Measurements from ENCODE around the gene LDHB.

The LDHB gene

DNA sequence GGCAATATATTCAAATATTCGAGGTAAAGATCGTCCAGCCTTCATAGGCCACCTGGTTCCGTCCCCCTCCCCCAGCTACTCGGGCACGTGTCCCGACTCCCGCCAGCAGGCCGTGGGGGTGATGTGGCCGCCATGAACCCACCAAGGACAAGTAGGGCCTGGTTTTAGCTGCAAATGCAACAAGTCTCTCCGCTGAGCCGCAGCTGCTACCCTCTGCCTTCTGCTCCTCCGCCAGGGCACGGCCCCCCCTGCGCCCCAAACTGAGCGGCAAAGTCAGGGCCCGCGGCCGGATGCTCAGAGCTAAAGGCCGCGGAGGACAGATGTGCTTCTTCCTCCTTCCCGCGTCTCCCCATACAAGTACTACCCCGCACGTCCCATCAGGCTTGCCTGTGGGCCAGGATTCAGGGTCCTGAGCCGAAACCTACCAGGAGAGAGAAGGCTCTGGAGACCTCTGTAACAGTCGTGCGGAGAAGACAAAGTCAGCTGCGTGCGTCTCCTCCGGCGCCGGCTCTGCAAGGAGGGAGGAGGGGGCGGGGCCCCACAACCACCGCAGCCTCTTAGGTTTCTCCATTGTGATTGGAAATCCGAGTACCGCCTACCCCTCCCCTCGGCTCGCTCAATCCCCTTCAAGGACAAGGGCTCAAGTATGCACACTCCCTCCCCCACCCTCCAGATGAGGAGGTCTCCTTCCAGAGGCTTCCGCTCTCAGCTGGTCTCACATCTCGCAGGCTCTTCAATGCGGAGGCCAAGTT, at the start of gene LDHB:
TSS of gene LDHB (minus strand) at position 517 of the 752 bp plus-strand sequence. CDS start 3,171 bp downstream, outside the sequence.
- Histone ChIP-seq H3K27ac (ENCODE audit: extremely low read depth, low read depth, low read length) (peak within 1 kb of the TSS; percentile 82), H3K4me3 (ENCODE audit: low read depth, low read length) (peak within 1 kb of the TSS; percentile 98), H3K4me1 (ENCODE audit: control insufficient read depth, insufficient read depth, low read length) (no peaks in the 10 kb centered on the region), H3K36me3 (ENCODE audit: control insufficient read depth in 2 of 2, insufficient read depth in 1 of 2, low read length in 2 of 2) (peaks cover 16 to 41% of the 10 kb centered on the region in 2 experiments), H3K9me3 (ENCODE audit: control insufficient read depth, insufficient read depth, low read depth, low read length) (no peaks in the 10 kb centered on the region)
- POLR2A ChIA-PET = interaction anchor here (1.0 to 2.3 kb wide), 14 partner anchors 9 to 802 kb away, joined by 3 to 11 read pairs (median 4); partner anchors contain the start of genes GOLT1B, PYROXD1, RECQL and SPX
- CTCF ChIA-PET = interaction anchor here (0.6 to 1.0 kb wide), 4 partner anchors 23 to 420 kb away, joined by 3 to 5 read pairs (median 4); no protein-coding TSS in a partner anchor
- TF ChIP-seq ZBTB7A (tag by site-specific recombination; IDR thresholded peaks at IDR 0.05; ENCODE audit: low read depth) = no peak
- no peak for TF ChIP-seq ZNF473 (tag by site-specific recombination; IDR thresholded peaks at IDR 0.05)
- TF ChIP-seq MEIS1 (CRISPR knock-in tag; IDR thresholded peaks at IDR 0.05; ENCODE audit: borderline replicate concordance) = no peak
- TF ChIP-seq, protein P1, sequence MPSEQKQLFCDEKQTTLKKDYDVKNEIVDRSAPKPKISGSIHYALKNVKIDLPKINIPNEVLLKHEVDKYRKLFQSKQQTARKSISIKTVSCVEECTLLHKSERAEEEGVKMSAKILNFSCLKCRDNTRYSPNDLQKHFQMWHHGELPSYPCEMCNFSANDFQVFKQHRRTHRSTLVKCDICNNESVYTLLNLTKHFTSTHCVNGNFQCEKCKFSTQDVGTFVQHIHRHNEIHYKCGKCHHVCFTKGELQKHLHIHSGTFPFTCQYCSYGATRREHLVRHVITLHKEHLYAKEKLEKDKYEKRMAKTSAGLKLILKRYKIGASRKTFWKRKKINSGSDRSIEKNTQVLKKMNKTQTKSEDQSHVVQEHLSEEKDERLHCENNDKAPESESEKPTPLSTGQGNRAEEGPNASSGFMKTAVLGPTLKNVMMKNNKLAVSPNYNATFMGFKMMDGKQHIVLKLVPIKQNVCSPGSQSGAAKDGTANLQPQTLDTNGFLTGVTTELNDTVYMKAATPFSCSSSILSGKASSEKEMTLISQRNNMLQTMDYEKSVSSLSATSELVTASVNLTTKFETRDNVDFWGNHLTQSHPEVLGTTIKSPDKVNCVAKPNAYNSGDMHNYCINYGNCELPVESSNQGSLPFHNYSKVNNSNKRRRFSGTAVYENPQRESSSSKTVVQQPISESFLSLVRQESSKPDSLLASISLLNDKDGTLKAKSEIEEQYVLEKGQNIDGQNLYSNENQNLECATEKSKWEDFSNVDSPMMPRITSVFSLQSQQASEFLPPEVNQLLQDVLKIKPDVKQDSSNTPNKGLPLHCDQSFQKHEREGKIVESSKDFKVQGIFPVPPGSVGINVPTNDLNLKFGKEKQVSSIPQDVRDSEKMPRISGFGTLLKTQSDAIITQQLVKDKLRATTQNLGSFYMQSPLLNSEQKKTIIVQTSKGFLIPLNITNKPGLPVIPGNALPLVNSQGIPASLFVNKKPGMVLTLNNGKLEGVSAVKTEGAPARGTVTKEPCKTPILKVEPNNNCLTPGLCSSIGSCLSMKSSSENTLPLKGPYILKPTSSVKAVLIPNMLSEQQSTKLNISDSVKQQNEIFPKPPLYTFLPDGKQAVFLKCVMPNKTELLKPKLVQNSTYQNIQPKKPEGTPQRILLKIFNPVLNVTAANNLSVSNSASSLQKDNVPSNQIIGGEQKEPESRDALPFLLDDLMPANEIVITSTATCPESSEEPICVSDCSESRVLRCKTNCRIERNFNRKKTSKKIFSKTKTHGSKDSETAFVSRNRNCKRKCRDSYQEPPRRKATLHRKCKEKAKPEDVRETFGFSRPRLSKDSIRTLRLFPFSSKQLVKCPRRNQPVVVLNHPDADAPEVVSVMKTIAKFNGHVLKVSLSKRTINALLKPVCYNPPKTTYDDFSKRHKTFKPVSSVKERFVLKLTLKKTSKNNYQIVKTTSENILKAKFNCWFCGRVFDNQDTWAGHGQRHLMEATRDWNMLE (tag by site-specific recombination; conservative IDR thresholded peaks at IDR 0.05; ENCODE audit: low read depth) = no peak
- TF ChIP-seq, protein P2, sequence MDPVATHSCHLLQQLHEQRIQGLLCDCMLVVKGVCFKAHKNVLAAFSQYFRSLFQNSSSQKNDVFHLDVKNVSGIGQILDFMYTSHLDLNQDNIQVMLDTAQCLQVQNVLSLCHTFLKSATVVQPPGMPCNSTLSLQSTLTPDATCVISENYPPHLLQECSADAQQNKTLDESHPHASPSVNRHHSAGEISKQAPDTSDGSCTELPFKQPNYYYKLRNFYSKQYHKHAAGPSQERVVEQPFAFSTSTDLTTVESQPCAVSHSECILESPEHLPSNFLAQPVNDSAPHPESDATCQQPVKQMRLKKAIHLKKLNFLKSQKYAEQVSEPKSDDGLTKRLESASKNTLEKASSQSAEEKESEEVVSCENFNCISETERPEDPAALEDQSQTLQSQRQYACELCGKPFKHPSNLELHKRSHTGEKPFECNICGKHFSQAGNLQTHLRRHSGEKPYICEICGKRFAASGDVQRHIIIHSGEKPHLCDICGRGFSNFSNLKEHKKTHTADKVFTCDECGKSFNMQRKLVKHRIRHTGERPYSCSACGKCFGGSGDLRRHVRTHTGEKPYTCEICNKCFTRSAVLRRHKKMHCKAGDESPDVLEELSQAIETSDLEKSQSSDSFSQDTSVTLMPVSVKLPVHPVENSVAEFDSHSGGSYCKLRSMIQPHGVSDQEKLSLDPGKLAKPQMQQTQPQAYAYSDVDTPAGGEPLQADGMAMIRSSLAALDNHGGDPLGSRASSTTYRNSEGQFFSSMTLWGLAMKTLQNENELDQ (tag by site-specific recombination; IDR thresholded peaks at IDR 0.05; ENCODE audit: low read depth) = peak; percentile 57; the same call in 1 of the 2 replicates
- TF ChIP-seq, protein P3, sequence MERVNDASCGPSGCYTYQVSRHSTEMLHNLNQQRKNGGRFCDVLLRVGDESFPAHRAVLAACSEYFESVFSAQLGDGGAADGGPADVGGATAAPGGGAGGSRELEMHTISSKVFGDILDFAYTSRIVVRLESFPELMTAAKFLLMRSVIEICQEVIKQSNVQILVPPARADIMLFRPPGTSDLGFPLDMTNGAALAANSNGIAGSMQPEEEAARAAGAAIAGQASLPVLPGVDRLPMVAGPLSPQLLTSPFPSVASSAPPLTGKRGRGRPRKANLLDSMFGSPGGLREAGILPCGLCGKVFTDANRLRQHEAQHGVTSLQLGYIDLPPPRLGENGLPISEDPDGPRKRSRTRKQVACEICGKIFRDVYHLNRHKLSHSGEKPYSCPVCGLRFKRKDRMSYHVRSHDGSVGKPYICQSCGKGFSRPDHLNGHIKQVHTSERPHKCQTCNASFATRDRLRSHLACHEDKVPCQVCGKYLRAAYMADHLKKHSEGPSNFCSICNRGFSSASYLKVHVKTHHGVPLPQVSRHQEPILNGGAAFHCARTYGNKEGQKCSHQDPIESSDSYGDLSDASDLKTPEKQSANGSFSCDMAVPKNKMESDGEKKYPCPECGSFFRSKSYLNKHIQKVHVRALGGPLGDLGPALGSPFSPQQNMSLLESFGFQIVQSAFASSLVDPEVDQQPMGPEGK (tag by site-specific recombination; IDR thresholded peaks at IDR 0.05) = peak; percentile 73
- TF ChIP-seq IKZF3 (tag by site-specific recombination; IDR thresholded peaks at IDR 0.05) = 0 out of 2 replicates have a peak, but pooled peaks have one; percentile 21
- peak; percentile 52; the same call in 1 of the 2 replicates for TF ChIP-seq KLF16 (tag by site-specific recombination; IDR thresholded peaks at IDR 0.05)
- TF ChIP-seq SCRT2 (tag by site-specific recombination; IDR thresholded peaks at IDR 0.05) = peak; percentile 98
- TF ChIP-seq, protein P4, sequence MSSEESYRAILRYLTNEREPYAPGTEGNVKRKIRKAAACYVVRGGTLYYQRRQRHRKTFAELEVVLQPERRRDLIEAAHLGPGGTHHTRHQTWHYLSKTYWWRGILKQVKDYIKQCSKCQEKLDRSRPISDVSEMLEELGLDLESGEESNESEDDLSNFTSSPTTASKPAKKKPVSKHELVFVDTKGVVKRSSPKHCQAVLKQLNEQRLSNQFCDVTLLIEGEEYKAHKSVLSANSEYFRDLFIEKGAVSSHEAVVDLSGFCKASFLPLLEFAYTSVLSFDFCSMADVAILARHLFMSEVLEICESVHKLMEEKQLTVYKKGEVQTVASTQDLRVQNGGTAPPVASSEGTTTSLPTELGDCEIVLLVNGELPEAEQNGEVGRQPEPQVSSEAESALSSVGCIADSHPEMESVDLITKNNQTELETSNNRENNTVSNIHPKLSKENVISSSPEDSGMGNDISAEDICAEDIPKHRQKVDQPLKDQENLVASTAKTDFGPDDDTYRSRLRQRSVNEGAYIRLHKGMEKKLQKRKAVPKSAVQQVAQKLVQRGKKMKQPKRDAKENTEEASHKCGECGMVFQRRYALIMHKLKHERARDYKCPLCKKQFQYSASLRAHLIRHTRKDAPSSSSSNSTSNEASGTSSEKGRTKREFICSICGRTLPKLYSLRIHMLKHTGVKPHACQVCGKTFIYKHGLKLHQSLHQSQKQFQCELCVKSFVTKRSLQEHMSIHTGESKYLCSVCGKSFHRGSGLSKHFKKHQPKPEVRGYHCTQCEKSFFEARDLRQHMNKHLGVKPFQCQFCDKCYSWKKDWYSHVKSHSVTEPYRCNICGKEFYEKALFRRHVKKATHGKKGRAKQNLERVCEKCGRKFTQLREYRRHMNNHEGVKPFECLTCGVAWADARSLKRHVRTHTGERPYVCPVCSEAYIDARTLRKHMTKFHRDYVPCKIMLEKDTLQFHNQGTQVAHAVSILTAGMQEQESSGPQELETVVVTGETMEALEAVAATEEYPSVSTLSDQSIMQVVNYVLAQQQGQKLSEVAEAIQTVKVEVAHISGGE (tag by site-specific recombination; conservative IDR thresholded peaks at IDR 0.05; ENCODE audit: low read depth) = 0 out of 2 replicates have a peak, but pooled peaks have one; percentile 20
- no peak for TF ChIP-seq ZNF830 (tag by site-specific recombination; IDR thresholded peaks at IDR 0.05; ENCODE audit: low read depth)
- TF ChIP-seq ZNF48 (tag by site-specific recombination; IDR thresholded peaks at IDR 0.05) = no peak
- TF ChIP-seq ZNF791 (tag by site-specific recombination; IDR thresholded peaks at IDR 0.05) = no peak
- TF ChIP-seq, protein P5, sequence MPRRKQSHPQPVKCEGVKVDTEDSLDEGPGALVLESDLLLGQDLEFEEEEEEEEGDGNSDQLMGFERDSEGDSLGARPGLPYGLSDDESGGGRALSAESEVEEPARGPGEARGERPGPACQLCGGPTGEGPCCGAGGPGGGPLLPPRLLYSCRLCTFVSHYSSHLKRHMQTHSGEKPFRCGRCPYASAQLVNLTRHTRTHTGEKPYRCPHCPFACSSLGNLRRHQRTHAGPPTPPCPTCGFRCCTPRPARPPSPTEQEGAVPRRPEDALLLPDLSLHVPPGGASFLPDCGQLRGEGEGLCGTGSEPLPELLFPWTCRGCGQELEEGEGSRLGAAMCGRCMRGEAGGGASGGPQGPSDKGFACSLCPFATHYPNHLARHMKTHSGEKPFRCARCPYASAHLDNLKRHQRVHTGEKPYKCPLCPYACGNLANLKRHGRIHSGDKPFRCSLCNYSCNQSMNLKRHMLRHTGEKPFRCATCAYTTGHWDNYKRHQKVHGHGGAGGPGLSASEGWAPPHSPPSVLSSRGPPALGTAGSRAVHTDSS (tag by site-specific recombination; IDR thresholded peaks at IDR 0.05) = no peak
- no peak for TF ChIP-seq ZNF433 (tag by site-specific recombination; IDR thresholded peaks at IDR 0.05; ENCODE audit: low read depth)
- TF ChIP-seq ZNF174 (tag by site-specific recombination; IDR thresholded peaks at IDR 0.05) = no peak
- no peak for TF ChIP-seq ZNF555 (tag by site-specific recombination; conservative IDR thresholded peaks at IDR 0.05)
- TF ChIP-seq ZNF221 (tag by site-specific recombination; IDR thresholded peaks at IDR 0.05; ENCODE audit: borderline replicate concordance) = no peak
- no peak for TF ChIP-seq ZSCAN16 (tag by site-specific recombination; IDR thresholded peaks at IDR 0.05)
- no peak for TF ChIP-seq HOXA7 (CRISPR knock-in tag; IDR thresholded peaks at IDR 0.05; ENCODE audit: borderline replicate concordance)
- TF ChIP-seq ZSCAN23 (tag by site-specific recombination; IDR thresholded peaks at IDR 0.05) = no peak
